GM19239 (cell line): ENCODE measurements around the gene PHLDB2.
"Not testable (repeated sequence)": the region's sequence is repeated elsewhere in the genome, so short reads cannot be mapped to it uniquely, and the experiment has no call there.

Source experiments
- DNase-seq: peaks from one replicate; pipeline ENCODE4 v3.0.0; 2011; ENCODE audit warnings: low spot score; ENCODE audit not compliant: insufficient read length
- FAIRE-seq: peaks from 2 replicates; lab custom pipeline; 2011; peaks lifted over from hg19 to GRCh38; lab: Jason Lieb, UNC

PHLDB2 gene

DNA sequence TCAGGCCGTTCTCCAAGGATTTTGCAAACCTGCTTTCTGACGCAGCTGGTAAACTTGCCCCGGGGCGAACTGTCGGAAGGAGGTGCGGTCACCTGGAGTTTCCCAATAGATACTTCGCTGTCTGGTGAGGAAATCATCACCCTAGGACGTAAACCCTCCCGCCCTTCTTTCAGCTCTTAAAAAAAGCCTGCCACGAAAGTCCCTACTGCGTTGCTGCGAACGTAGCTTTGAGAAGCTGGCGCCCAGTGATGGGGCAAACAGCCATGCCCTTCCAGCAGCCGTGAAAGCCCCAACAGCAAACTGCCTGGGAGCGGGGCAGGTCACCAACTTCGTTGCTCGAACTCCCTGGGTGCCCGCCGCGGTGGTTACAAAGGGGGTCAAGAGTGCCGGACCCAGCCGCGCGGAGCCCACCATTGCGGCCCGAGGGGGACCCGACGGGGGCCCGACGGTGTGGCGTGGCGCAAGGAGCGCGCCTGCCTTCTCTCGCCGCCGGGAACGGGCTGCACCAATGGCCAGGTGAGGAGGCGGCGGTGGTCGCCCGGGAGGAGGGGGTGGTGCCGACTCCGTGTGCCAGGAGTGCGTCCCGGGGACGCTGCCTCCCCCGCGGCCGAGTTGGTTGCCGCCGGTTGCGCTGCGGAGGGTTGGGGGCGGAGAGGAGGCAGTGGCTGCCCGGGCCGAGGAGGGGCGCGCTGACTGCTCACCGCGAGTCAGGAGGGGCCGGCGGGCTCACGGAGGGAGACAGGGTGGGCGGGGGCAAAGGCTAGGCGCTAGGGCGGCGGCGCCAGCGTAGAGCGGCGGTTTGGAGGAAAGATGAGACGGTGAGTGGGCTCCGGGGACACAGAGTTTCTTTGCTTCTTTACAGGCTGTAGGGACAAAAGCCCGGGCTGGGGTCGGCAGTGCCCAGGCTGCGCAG, at the start of gene PHLDB2:
Gene PHLDB2 (plus strand): TSS at position 205 of the 913 bp plus-strand sequence. CDS start 24,813 bp downstream, outside the sequence.
- no peak for FAIRE-seq
- peak; percentile 18 for DNase-seq

DNA sequence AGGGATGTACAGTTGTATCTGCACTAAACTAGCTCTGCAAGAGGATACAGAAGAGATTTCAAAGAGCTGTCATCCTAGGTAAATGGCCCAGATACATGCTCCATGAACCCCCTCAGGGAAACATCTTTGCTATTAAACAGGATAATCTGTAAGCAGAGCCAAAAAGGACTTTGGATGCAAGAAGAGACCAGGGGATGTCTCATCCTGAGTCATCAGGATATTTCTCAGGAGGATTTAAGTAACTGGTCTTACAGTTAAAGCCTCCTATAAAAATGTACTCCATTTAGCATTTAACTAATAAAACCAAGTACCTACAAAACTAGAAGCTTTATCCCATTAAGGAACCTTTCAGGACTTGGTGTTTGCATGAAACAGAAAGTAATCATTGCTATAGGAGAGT, 48.2 kb upstream of the PHLDB2 start:
- FAIRE-seq (no peak), DNase-seq (no peak)

DNA sequence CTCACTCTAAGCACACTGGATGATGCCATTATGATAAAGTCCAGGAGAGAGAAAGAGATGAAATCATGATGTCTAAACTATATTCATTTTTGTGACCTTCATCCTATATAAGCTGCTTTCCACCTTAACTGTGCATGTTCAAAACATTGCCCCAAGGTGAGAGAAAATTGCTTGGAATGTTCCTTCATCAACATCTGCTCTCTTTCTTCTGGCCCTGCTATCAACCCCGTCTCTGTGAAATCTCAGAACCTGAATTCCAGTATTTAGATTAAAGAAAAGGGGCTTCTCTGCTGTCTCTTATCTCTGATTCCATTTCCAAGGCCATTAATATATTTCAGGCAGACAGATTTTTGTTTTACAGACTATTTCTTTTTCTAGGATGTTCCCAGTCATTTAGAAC, 47.3 kb upstream of the PHLDB2 start:
- FAIRE-seq (no peak), DNase-seq (no peak)

DNA sequence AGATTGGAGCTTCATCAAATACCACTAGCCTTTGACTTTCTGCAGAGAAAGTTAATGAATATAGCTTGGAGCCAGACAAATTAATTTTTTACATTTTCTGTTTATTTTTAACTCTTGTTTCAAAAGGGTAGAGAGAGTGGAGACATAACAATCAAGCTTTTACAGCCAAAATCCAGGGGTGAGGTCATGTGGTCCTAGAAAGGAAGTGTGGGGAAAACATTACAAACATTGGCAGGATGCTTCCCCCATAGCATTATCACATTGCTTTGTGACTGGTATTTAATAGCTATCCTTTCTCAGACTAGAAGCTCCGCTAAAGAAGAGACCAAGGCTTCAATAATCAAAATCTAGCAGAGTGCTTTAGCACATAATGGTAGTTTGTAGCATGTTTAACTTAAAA, 46.4 kb upstream of the PHLDB2 start:
- no peak for FAIRE-seq
- no peak for DNase-seq

DNA sequence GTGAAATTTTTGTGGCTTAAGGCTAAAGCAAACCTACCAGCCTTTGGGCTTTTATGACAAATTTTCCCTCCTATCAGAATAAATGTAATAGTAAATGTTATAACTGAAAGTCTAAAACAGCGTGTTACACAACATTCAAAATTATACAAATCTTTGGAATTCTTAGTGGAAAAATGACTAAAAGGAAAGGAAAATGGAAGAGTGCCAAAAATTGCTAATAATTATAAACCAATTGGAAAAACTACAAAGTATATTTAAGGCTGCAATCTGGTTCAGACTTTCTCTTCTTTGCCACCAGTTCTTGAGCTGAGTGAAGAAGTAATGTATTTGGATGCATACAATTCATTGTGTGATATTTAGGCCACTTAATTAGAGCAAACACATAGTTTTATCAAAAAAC, 45.6 kb upstream of the PHLDB2 start:
- DNase-seq (no peak), FAIRE-seq (no peak)

DNA sequence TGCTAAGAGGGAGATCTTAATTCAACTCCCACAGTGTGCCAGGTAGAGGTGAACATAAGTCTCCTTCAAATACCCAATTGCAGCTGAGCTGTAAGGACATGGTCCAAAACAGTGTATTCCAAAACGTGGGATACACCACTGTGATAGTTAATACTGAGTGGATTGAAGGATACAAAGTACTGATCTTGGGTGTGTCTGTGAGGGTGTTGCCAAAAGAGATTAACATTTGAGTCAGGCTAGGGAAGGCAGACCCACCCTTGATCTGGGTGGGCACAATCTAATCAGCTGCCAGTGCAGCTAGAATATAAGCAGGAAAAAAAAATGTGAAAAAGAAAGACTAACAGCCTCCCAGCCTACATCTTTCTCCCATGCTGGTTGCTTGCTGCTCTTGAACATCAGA, 45.1 kb upstream of the PHLDB2 start:
- FAIRE-seq (no peak), DNase-seq (no peak)

DNA sequence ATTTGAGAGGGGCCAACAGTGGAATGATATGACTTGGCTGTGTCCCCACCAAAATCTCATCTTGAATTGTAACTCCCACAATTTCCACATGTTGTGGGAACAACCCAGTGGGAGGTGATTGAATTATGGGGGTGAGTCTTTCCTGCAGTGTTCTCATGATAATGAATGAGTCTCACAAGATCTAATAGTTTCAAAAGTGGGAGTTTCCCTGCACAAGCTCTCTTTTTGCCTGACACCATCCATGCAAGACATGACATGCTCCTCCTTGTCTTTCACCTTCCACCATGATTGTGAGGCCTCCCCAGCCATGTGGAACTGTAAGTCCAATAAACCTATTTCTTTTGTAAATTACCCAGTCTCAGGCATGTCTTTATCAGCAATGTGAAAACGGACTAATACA, 42.3 kb upstream of the PHLDB2 start:
- DNase-seq, FAIRE-seq: not testable (repeated sequence)

DNA sequence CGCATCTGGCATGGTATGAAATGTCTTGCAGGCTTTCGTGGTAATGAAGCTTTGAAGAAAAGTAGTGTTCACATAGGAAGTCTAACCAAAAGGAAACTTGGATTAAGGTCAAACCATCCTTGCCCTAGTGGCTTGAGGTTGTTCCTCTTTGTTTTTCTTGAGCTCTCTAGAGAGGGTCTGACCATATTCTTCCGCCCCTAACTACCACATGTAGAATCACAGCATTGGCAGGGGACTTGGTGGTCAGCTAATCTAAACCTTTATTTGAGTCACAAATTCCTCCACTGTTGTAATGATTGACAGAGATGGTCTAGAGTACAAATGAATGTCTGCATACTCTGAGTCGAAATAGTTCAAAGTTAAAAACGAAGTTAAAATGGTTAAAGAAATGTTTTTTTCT, 39.1 kb upstream of the PHLDB2 start:
- DNase-seq = no peak
- FAIRE-seq = no peak

DNA sequence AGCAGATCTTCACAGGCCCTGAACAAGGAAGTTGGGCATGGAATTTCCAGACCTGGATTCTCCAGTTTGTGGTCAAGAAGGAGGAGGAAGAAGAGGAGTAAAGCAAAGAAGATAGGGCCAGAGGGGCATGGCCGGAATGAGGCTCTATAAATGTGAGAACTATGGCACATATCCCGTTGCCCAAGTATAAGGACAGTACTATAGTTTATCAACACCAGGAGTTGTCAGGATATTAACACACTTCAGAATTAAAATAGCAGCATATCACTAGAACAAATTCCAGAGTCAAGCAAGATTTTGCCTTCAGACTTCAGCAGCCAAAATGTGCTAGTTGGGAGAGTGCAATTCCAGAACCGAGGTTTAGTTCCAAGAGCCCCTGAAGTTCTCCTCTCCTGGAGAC, 38.4 kb upstream of the PHLDB2 start:
- FAIRE-seq = no peak
- DNase-seq = no peak

DNA sequence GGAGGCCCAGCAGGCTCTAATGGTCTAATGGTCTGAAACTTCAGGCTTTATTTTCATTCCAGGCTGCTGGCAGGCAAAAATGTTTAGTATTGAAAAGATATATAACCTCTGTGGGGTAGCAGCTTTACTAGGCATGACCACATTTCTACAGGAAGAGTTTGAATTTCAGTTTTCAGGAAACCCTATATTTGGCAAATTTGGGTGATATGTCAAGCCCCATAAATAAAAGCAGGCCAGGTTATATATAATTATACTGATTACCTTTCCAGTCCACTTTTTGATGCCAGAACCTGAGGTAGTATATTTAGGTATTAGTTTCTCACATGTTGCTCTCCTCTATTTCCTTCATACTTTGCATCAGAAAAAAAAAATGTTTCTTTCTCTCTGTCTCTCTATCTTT, 37.2 kb upstream of the PHLDB2 start:
- DNase-seq = no peak

DNA sequence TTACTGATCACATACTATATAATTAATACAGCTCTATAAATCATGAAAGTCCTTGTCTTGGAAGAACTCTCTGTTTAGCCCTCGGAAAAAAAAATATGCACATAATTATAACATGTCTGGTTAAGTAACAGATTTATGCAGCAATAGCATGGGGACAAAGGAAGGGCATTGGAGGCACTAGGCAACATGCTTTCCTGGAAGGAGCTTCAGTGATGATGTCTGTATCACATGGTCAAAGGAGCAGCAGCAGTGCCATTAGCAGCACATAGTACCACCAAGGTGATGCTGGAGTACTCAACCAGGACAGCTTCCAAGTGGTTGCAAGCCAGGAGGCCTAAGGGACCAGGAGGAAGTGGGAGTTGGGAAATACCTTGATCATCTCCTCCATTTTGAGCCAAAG, 36.3 kb upstream of the PHLDB2 start:
- no peak for DNase-seq
- no peak for FAIRE-seq

More for the DNA sequence above, 37.2 kb upstream of the PHLDB2 start:
- no peak for FAIRE-seq

DNA sequence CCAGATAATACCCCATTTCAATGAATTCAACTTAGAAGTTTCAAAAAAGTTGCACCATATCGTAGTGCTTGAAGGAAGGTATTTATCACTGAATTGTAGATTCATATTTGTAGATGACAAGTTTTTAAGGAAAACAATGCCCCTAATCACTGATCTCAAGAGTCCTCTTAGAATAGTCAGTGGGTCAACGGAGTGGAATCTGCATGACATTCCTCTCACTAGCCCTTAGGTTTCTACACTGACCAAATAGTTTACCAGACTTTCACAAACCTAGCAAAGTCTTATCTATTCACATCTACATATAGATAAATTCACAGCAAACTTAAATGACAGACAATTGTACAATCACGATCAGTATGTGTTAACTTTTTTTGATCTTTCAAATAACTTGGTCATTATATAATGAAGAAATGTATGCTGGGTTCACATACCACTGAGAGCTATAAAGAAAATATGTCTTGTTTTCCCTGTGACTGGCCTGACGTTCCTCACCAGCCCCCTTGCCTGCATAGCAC, 35.7 kb upstream of the PHLDB2 start:
- FAIRE-seq (no peak), DNase-seq (no peak)

DNA sequence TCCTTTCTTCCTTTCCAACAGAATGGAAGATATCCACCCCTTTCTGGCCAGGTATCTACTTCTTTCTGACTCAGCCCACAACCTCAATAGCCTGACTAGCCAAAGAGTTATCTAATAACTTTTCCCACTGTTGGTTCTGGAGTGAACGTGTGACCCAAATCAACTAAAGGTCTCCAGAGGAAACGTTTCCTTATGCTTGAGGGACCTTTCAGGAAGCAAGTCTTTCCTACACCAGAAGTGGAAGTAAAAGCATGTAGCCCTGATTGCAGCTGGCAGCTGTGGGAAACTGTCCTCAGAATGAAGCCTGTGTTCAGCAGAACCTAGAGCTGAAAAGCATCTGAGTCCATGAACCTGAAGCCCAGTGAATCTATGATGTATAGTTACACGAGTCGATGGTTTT, 34.7 kb upstream of the PHLDB2 start:
- DNase-seq (no peak), FAIRE-seq (no peak)

DNA sequence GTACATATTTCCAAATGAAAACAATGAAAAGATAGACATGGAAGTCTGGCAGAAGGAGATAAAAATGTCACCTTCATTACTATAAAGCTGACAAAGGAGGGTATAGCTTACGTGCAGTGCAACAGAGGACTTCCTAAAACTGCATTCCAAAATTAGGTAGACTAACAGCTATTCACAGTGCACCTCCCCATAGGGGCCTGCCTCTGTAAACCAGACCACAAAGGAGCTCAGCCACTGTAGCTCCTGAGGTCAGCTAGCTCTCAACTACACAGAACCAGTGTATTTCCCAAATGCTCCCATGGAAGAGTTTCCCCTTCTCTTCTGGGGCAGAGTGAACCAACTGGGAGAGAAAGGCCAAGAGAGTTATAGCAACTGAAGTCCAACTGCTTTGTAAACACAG, 31.2 kb upstream of the PHLDB2 start:
- FAIRE-seq (no peak), DNase-seq (no peak)

DNA sequence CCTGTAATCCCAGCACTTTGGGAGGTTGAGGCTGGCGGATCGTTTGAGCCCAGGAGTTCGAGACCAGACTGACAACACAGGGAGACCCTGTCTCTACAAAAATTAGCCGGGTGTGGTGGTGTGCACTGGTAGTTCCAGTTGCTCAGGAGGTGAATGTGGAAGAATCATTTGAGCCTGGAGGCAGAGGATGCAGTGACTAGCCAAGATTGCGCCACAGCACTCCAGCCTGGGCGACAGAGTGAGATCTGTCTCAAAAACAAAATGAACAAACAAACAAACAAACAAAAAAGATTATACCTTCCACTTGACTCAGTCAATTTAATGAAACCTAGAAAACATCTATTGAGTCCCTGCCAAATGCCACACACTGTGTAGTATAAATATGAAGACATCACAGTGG, 30.5 kb upstream of the PHLDB2 start:
- no peak for FAIRE-seq

DNA sequence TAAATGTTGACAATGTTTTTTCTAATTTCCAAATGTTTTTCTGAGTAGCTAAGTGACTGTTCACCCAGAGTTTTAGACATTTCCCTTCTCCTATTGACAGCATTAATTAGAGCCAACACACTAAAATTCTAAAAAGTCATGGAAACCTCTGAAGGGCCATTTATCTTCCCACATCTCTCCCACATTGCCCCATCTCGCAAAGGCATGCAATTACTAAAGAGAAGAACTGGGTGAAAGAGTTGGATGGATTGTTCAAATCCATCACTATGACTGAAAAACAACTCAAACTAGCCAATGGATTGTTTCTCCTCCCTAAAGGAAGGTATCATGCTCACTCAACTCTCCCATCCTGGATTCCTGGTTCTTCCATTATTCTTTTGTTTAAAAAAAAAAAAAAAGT, 30.0 kb upstream of the PHLDB2 start:
- DNase-seq (no peak), FAIRE-seq (no peak)

More for the DNA sequence above, 30.5 kb upstream of the PHLDB2 start:
- DNase-seq = no peak

DNA sequence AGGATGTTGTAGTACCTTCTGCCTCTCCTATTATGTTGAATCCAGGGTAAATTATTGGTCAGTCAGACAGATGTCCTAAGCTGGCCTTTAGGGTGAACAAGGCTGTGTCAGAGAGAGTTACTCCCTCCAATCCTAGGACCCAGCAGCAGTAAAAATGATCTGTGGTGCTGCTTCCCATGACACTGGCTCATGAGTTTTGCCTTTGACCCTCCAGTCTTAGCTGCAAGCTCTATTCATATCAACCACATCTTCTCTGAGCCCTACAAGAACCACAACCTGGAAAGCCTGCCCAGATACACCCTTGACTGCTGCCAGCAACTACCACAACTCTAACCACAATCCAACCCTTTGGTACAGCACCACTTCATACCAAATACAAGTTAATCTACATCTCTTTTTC, 27.2 kb upstream of the PHLDB2 start:
- FAIRE-seq = no peak

DNA sequence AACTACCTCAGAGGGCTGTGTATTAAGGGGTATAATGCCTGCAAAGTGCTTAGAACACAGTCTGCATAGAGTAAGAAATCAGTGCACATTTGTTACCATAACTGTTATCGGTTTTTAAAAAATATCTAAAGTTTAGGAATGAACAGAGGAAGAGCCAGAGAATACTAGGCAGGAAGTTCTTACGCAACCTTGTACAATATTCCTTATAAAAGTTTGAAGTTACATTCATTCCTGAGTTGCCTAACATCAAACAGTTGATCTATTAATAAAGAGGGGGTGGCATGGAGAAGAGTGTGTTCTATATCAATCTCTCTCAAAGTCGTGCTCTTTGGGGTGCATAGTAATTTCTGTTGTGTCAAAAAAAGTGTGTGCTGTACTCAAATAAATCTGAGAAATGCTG, 22.0 kb upstream of the PHLDB2 start:
- DNase-seq (no peak), FAIRE-seq (no peak)

More for the DNA sequence above, 27.2 kb upstream of the PHLDB2 start:
- no peak for DNase-seq

DNA sequence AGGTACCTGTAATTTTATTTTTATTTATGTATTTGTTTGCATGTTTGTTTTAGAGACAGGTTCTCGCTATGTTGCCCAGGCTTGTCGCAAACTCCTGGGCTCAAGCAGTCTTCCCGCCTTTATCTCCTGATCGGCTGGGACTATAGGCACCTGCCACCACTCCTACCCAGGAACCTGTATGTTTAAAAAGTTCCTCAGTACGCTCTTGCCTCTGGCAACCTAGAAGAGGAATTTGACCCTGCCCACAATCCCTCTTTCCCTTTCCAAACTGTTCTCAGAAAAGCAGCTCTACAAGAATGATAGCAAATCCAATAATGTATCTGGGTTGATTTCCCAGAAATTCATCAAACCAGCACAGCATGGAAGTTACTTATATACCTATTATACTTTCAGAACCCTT, 20.9 kb upstream of the PHLDB2 start:
- FAIRE-seq (no peak), DNase-seq (no peak)

DNA sequence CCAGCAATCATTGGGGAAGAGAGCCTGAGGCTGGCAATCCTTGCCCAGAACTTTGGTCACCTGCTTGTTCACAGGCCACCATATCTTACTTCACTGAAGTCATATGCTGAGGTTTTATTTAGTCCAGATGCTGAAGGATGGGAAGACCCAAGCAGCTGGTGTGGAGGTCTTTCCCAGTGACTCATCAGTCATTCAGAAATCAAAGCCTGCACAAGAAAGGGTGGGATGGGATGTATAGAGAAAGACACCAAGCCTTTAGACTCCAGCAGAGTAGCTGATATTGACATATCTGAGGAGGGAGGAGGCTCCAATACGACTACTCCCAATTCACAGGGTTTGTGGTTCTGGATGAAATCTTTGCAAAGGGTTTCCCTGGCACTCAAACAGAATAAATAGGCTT, 13.0 kb upstream of the PHLDB2 start:
- FAIRE-seq = no peak
- DNase-seq = no peak

DNA sequence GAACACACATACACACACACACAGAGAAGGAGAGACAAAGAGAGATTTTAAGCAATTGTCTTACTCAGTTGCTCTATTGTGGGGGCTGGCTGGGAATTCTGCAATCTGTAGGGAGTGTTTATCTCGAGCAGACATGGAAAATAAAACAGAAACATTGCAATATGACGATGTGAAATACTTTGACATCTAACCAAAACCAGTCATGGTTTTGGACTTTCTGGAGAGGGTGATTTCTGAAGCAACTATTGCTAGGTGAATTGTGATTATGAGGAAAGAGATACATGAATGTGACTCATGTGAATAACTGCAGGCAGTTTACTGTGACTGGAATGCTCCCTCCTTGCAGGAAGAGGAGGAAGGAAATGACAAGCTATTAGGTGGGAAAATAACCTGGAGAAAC, 12.3 kb upstream of the PHLDB2 start:
- no peak for DNase-seq
- no peak for FAIRE-seq

DNA sequence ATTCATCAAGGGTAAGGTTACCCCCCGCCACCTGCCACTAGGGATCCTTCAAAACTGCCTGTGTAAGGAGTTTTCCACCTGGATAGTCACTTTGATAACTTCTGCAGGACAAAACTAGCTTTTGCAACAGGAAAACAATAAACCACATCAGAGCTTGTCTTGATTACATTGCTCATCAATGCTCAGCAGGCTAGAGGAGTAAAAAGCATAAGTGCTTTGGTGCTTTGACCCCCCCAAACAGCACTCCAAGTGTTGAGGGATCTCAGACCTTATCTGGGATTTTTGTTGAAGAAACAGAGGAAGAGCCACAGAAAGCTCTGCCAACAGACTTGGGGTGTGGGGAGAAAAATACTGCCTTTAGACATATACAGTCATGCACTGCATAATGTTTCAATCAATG, 10.8 kb upstream of the PHLDB2 start:
- DNase-seq = no peak
- FAIRE-seq = no peak
